Liver (tissue), 3 donors: ENCODE results near the gene ASIC4.

Experiments used
- CTCF ChIP-seq: fragments of 150-350 bp; IDR thresholded peaks from 2 replicates; pipeline ENCODE4 v1.5.1; 2017; ENCODE audit warnings: improper control_type of control experiment, low read depth, low read length; ENCODE audit not compliant: missing input control
- JUND ChIP-seq, 2 donors: IDR thresholded peaks; 2 replicates each; pipeline ENCODE4 v1.6.1; 2016; ENCODE audit warnings: antibody characterized with exemption in 2 of 2
- SP1 ChIP-seq: IDR thresholded peaks from 2 replicates; pipeline ENCODE4 v1.6.1; 2018; ENCODE audit warnings: antibody characterized with exemption, mild to moderate bottlenecking
- TF ChIP-seq, protein P1 (sequence below): IDR thresholded peaks from 2 replicates; pipeline ENCODE4 v1.6.1; 2016; ENCODE audit warnings: antibody characterized with exemption
- donor health status: healthy.
- donor health status: healthy.

GRCh38 chr2:219573166-219573565 is 58.9 kb downstream of the ASIC4 start:
- TF ChIP-seq CTCF (no peak), SP1 (no peak), JUND (IDR thresholded peaks at IDR 0.05) (no peak)
- TF ChIP-seq, protein P1, sequence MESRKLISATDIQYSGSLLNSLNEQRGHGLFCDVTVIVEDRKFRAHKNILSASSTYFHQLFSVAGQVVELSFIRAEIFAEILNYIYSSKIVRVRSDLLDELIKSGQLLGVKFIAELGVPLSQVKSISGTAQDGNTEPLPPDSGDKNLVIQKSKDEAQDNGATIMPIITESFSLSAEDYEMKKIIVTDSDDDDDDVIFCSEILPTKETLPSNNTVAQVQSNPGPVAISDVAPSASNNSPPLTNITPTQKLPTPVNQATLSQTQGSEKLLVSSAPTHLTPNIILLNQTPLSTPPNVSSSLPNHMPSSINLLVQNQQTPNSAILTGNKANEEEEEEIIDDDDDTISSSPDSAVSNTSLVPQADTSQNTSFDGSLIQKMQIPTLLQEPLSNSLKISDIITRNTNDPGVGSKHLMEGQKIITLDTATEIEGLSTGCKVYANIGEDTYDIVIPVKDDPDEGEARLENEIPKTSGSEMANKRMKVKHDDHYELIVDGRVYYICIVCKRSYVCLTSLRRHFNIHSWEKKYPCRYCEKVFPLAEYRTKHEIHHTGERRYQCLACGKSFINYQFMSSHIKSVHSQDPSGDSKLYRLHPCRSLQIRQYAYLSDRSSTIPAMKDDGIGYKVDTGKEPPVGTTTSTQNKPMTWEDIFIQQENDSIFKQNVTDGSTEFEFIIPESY = no peak
